Skeletal muscle tissue (tissue), 4 donors: ENCODE results near the gene TXNRD1. TPM values are rescaled to one million over a fixed set of nuclear protein-coding genes. Genes with fewer than 3 reads are reported as not detected.
"Not testable (repeated sequence)": the region's sequence is repeated elsewhere in the genome, so short reads cannot be mapped to it uniquely, and the experiment has no call there.

Experiments
- H3K27ac ChIP-seq: one replicate; pipeline ENCODE4 v1.7.0; 2013; ENCODE audit warnings: mild to moderate bottlenecking, low read depth, low read length, inconsistent platforms
- H3K27me3 ChIP-seq, 3 donors: one replicate each; pipeline ENCODE4 v1.7.0; 2013; ENCODE audit warnings: low read length in 3 of 3; ENCODE audit not compliant: control insufficient read depth in 3 of 3, insufficient read depth in 3 of 3
- H3K36me3 ChIP-seq, 3 donors: one replicate each; pipeline ENCODE4 v1.7.0; 2013; ENCODE audit warnings: low read length in 3 of 3; ENCODE audit not compliant: control insufficient read depth in 3 of 3, insufficient read depth in 3 of 3
- H3K4me1 ChIP-seq, 3 donors: one replicate each; pipeline ENCODE4 v1.7.0; 2013; ENCODE audit warnings: low read length in 3 of 3, mild to moderate bottlenecking in 3 of 3; ENCODE audit not compliant: control insufficient read depth in 3 of 3, insufficient read depth in 3 of 3
- H3K4me3 ChIP-seq, 3 donors: one replicate each; pipeline ENCODE4 v1.7.0; 2013; ENCODE audit warnings: low read length in 3 of 3
- H3K9ac ChIP-seq, 3 donors: one replicate each; pipeline ENCODE4 v1.7.0; 2013; ENCODE audit warnings: low read length in 3 of 3, mild to moderate bottlenecking in 3 of 3, moderate library complexity in 2 of 3, low read depth in 1 of 3
- H3K9me3 ChIP-seq, 3 donors: one replicate each; pipeline ENCODE4 v1.7.0; 2013; ENCODE audit warnings: low read length in 3 of 3; ENCODE audit not compliant: control insufficient read depth in 3 of 3
- total RNA-seq: library from RNA; depleted of rRNA; stranded (reverse); fragments of >200 nt; gene quantifications from one replicate; pipeline ENCODE4 v1.2.3, GENCODE V29; 2014
- donor health status: Osteomylitis.

TXNRD1 gene
- total RNA-seq, 1 donor from 2014 or later = 41.2 TPM

GRCh38 chr12:104250366-104251125, 35.0 kb downstream of the TXNRD1 start:
- Histone ChIP-seq H3K9ac (no peak overlapping the region), H3K4me1 (no peaks in the 10 kb centered on the region), H3K4me3 (no peak overlapping the region), H3K27ac (no peak overlapping the region), H3K36me3 (no peaks in the 10 kb centered on the region), H3K9me3 (no peaks in the 10 kb centered on the region), H3K27me3 (no peaks in the 10 kb centered on the region)

- no peaks in the 10 kb centered on the region for H3K9me3 ChIP-seq
- no peak overlapping the region for H3K4me3 ChIP-seq
- H3K36me3 ChIP-seq = no peaks in the 10 kb centered on the region
- H3K9ac ChIP-seq = no peak overlapping the region
- no peak overlapping the region for H3K27ac ChIP-seq
- H3K27me3 ChIP-seq = no peaks in the 10 kb centered on the region
- H3K4me1 ChIP-seq = no peaks in the 10 kb centered on the region
Measured at GRCh38 chr12:104257913-104258472, 42.4 kb downstream of the TXNRD1 start.

GRCh38 chr12:104258476-104259067, 43.0 kb downstream of the TXNRD1 start:
- H3K4me3 ChIP-seq = no peak overlapping the region
- no peaks in the 10 kb centered on the region for H3K36me3 ChIP-seq
- H3K9me3 ChIP-seq = no peaks in the 10 kb centered on the region

GRCh38 chr12:104263026-104263425, 47.4 kb downstream of the TXNRD1 start:
- no peaks in the 10 kb centered on the region for H3K36me3 ChIP-seq
- H3K9me3 ChIP-seq = no peaks in the 10 kb centered on the region
- no peaks in the 10 kb centered on the region for H3K27me3 ChIP-seq
- peaks cover 0 to 4% (median 0%) of the 10 kb centered on the region in 3 donors for H3K4me1 ChIP-seq
- no peak overlapping the region for H3K27ac ChIP-seq
- H3K4me3 ChIP-seq = no peak overlapping the region
- no peak overlapping the region for H3K9ac ChIP-seq

More at GRCh38 chr12:104258476-104259067, 43.0 kb downstream of the TXNRD1 start:
- no peak overlapping the region for H3K27ac ChIP-seq
- H3K9ac ChIP-seq = no peak overlapping the region
- H3K27me3 ChIP-seq = no peaks in the 10 kb centered on the region
- H3K4me1 ChIP-seq = peaks cover 0 to under 1% (median 0%) of the 10 kb centered on the region in 3 donors

GRCh38 chr12:104263580-104264358, 48.2 kb downstream of the TXNRD1 start:
- H3K36me3 ChIP-seq = no peaks in the 10 kb centered on the region
- no peaks in the 10 kb centered on the region for H3K9me3 ChIP-seq
- no peak overlapping the region for H3K9ac ChIP-seq
- H3K27me3 ChIP-seq = no peaks in the 10 kb centered on the region
- no peak overlapping the region for H3K27ac ChIP-seq
- no peak overlapping the region for H3K4me3 ChIP-seq
- peaks cover 0 to 4% (median 0%) of the 10 kb centered on the region in 3 donors for H3K4me1 ChIP-seq

GRCh38 chr12:104265436-104265835, 49.9 kb downstream of the TXNRD1 start:
- not testable (repeated sequence) for H3K4me3 ChIP-seq, H3K4me1 ChIP-seq, H3K27ac ChIP-seq, H3K27me3 ChIP-seq, H3K36me3 ChIP-seq, H3K9ac ChIP-seq, H3K9me3 ChIP-seq

- H3K27me3 ChIP-seq = no peaks in the 10 kb centered on the region
- no peaks in the 10 kb centered on the region for H3K36me3 ChIP-seq
- no peak overlapping the region for H3K9ac ChIP-seq
- H3K4me3 ChIP-seq = no peak overlapping the region
- H3K9me3 ChIP-seq = no peaks in the 10 kb centered on the region
- H3K27ac ChIP-seq = no peak overlapping the region
- H3K4me1 ChIP-seq = no peaks in the 10 kb centered on the region
Measured at GRCh38 chr12:104272938-104273337, 57.4 kb downstream of the TXNRD1 start.

GRCh38 chr12:104273503-104273902, 57.9 kb downstream of the TXNRD1 start:
- Histone ChIP-seq H3K27ac (no peak overlapping the region), H3K9ac (no peak overlapping the region), H3K4me3 (no peak overlapping the region), H3K27me3 (no peaks in the 10 kb centered on the region), H3K36me3 (no peaks in the 10 kb centered on the region), H3K4me1 (no peaks in the 10 kb centered on the region), H3K9me3 (no peaks in the 10 kb centered on the region)

GRCh38 chr12:104274811-104275210, 59.2 kb downstream of the TXNRD1 start:
- H3K4me1 ChIP-seq = no peaks in the 10 kb centered on the region
- H3K9me3 ChIP-seq = no peaks in the 10 kb centered on the region
- H3K4me3 ChIP-seq = no peak overlapping the region
- no peaks in the 10 kb centered on the region for H3K27me3 ChIP-seq
- H3K27ac ChIP-seq = no peak overlapping the region
- H3K36me3 ChIP-seq = no peaks in the 10 kb centered on the region
- no peak overlapping the region for H3K9ac ChIP-seq
